Kidney tubule cell (primary cell): Measurements from ENCODE around the gene SQSTM1.
"Not testable (repeated sequence)": the region's sequence is repeated elsewhere in the genome, so short reads cannot be mapped to it uniquely, and the experiment has no call there.

Experiments
- DNase-seq: peaks from one replicate; pipeline ENCODE4 v3.0.0-alpha.2; 2018; ENCODE audit warnings: low spot score

The SQSTM1 gene

DNA sequence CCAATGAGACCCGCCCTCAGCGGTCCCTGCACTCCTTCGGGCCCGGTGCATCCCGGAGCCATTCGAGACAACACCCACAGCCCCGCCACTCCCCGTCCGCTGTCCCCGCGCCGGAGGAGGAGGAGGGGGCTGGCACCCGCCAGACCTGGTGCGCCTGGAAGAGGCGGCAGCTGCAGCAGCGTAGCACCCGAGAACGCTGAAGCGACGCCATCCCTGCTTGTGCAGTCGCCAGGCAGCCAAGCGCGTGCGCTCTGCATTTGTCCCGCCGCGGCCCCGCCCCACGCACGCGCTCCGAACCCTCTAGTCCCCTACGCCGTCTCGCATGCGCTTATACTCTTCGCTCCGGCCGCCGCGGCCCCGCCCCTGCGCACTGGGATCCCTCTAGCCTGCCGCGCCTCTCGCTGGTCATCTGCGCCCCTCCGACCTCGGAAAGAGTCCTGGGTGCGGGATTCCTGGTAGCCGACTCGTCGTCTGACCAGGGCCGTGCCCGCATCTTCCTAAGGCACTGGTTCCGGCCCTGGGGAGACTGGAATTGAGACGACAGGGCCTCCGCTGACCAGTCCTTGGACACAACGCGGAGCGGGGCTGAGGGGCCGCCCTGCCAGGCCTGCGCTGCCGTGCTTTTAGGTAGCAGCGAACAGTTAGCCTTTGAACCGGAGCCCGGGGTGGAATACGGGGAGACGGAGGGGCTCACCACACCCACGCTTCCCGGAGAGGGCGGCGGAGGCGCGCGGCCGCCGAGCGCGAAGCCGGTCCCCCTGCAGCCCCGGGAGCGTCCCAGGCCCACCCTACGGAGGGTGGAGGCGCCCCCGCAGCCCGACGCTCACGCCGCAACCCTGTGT is 38.1 kb downstream of the SQSTM1 start, which contains the start of gene MRNIP:
MRNIP (minus strand) TSS at position 232 of the 842 bp plus-strand sequence; CDS start at position 211, 21 bp downstream.
- peak; percentile 96 for DNase-seq

GRCh38 chr5:179860301-179860700 is 39.6 kb downstream of the SQSTM1 start:
- no peak for DNase-seq

GRCh38 chr5:179862296-179862695 is 41.6 kb downstream of the SQSTM1 start:
- DNase-seq: no peak

DNA sequence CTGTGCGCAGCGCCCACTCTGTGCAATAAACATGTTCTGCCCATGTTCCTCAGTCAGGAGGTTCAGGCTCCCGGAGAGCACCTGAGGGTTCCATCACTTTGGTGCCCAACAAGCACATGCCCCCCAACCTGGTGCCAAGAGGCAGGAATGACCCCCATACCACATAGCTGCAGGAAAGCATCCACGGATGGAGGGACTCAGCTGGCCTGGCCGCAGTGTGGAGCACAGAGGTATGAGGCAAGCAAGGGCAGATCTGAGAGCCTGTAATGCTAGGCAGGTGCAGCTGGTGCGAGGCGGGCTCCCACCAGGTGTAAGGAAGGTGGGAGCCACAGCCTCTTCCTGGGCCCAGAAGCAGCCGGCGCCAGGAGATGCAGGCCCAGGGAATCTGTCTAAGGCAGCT is 42.2 kb downstream of the SQSTM1 start:
- DNase-seq: no peak

GRCh38 chr5:179863449-179864085 is 42.9 kb downstream of the SQSTM1 start:
- DNase-seq: no peak

GRCh38 chr5:179864686-179865085 is 44.0 kb downstream of the SQSTM1 start:
- no peak for DNase-seq

- no peak for DNase-seq
Measured at GRCh38 chr5:179865491-179866240, 45.0 kb downstream of the SQSTM1 start.

GRCh38 chr5:179866241-179867078 is 45.8 kb downstream of the SQSTM1 start:
- no peak for DNase-seq

- DNase-seq: no peak
Measured at GRCh38 chr5:179867079-179867465, 46.4 kb downstream of the SQSTM1 start.

GRCh38 chr5:179867476-179867875 is 46.8 kb downstream of the SQSTM1 start:
- no peak for DNase-seq

DNA sequence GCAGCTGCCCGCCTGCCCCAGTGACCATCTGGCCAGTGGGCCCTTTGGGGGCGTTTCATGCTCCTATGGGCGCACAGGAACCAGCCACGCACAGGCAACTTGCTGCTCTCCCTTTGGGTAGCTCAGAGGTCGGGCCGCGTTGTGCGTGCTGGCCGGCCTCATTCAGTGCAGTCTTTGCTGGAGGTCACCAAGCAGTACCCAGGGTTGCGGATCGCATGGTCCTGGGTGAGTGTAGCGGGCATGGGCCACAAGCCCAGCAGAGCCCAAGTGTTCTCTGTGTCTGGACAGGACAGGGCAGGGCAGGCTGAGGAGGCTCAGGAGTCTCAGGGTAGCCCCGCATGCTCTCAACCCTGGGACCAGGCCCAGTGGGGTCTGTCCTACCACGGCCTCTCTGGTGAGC is 47.8 kb downstream of the SQSTM1 start:
- no peak for DNase-seq

- DNase-seq: no peak
Measured at GRCh38 chr5:179869101-179869500, 48.4 kb downstream of the SQSTM1 start.

DNA sequence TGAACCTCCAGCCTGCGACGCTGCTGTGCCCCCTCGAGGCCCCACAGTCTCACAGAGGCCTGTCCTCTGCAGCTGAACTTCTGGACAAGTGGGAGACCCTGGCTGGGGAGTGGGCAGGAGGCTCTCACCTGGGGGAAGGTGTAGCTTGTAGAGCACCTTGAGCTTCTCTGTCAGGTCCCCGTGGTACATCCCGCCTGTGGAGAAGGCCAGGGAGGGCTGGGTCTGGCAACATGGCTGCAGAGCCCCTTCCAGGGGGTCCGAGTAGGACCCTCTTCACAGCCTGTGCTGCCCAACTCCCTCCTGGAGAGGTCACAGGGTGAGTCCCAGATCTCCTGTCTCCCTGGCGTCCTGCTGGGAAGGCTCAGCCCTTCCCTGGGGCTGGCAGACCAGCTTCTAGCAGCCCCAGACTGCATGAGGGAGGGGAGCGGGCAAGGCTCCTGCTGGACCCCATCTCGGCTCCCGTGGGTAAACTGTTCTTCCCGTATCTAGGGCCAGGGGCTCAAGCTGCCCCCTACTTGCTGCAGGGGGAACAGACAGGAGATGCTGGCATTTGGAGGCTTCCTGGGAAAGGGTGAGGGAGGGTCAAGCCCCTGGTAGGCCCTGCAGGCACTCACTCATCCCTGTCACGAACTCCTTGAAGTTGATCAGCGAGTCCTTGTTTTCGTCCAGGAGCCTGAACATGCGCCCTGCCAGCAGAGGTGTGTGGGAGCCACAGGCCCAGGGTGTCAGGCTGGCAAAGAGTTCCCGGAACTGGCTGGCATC is 49.1 kb downstream of the SQSTM1 start:
- no peak for DNase-seq

DNA sequence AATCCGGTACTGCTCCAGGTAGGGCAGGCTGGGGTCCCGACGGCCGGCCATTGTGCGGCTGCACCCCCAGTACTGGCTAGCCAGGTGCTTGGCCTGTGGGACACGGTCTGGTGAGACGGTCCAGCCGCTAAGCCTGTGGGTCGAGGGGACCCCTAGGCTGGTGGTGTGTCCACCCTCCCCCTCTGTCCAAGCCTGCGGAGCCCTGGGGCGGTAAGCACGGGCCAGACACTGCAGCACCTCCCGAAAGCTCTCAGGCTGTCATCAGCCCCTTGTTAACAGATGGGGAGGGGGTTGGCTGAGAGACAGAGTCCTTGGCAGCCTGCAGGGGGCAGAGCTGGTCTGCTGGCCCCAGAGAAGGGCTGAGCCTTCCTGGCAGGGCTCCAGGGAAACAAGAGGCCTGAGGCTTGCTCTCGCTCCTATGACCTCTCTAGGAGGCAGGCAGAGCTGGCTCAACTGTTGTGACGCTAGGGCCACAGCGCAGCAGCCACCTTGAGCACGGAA is 49.7 kb downstream of the SQSTM1 start:
- peak; percentile 37 for DNase-seq

GRCh38 chr5:179870952-179871351 is 50.2 kb downstream of the SQSTM1 start:
- no peak for DNase-seq

GRCh38 chr5:179871533-179871932 is 50.8 kb downstream of the SQSTM1 start:
- DNase-seq: not testable (repeated sequence)

- no peak for DNase-seq
Measured at GRCh38 chr5:179872055-179872827, 51.5 kb downstream of the SQSTM1 start.

DNA sequence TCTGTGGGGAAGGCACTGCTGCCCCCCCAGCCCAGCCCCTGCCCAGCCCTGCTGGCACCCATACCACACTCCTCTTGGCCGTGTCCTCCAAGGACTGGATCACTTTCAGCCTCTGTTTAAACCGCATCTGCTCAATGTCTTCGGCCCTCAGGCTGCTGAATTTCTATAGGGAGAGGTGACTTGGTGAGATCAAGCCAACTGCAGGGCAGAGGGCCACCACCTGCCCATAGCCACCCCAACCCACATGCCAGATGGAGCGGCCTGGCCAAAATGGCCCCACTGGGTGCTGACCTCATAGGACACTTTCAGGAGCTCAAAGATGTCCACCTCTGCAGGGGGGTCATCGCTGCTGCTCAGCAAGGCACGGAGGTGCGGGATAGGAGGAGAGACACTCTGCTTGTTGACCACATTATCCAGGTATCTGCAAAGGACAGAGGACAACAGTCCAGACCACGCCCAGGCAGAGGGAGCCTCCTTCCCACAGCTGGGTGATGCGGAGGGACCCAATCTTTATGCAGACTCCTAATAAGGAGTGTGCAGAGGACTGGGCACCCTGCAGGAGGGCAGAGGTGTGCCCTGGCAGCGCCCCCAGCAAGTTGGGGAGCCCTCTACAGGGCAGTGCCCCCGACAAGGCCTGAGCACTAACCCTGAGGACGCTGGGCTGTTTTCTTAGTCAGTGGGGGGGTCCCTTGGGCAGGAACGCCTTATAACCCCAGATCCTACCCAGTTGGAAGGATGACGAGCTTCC is 52.3 kb downstream of the SQSTM1 start:
- no peak for DNase-seq

DNA sequence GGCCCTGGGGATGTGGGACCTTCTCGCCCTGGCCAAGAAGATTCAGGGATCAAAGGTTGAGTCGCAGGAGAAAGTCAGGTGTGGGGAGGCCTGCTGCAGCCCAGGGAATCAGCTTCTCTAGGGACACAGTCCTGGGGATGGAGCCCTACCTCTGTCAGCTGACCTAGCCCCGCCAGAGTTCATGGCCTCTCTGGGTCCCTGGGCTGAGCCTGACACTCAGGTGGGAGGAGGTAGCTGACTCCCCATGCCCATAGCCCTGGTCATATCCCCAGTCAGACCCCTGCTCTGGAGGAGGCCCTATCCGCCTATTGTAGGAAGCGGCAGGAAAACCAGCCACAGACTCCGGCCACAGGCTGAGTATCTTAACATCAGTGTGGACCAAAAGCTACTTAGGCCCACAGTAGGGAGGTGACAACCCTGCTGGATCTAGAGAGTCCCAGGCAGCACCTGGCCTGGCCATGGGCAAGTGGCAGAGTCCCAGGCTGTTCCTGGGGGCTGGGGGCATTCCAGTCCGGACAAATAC is 52.9 kb downstream of the SQSTM1 start:
- no peak for DNase-seq
